HL-60 (cell line): ENCODE results near the gene SUV39H2.

ENCODE experiments used
- DNase-seq, 2 experiments: peaks; one replicate each; pipeline ENCODE4 v3.0.0-alpha.2; 2010 to 2020; ENCODE audit warnings: low read depth in 1 of 2, low spot score in 1 of 2
- H3K27ac ChIP-seq: fragments of 250-450 bp; sonication (Bioruptor Pico); replicated peaks from 2 replicates; pipeline ENCODE4 v1.5.1; 2020; ENCODE audit warnings: mild to moderate bottlenecking, moderate library complexity
- H3K27me3 ChIP-seq: fragments of 250-450 bp; sonication (Bioruptor Pico); 2 replicates; pipeline ENCODE4 v1.5.1; 2021; ENCODE audit warnings: mild to moderate bottlenecking, moderate library complexity; ENCODE audit not compliant: insufficient read depth, poor library complexity, severe bottlenecking
- H3K4me3 ChIP-seq: replicated peaks from 2 replicates; pipeline ENCODE4 v1.5.1; 2011; ENCODE audit warnings: mild to moderate bottlenecking, control low read depth, low read length; ENCODE audit not compliant: insufficient read depth
- CTCF ChIP-seq: IDR thresholded peaks from one replicate; pipeline ENCODE4 v1.5.1; 2011; ENCODE audit warnings: low read length, control low read depth, inconsistent platforms; ENCODE audit not compliant: insufficient read depth
- GABPA ChIP-seq: IDR thresholded peaks from 2 replicates; pipeline ENCODE4 v1.6.1; 2012; ENCODE audit warnings: low read depth
- POLR2AphosphoS5 ChIP-seq: IDR thresholded peaks from 2 replicates; pipeline ENCODE4 v1.6.1; 2012; ENCODE audit warnings: low read depth
- REST ChIP-seq: IDR thresholded peaks from 2 replicates; pipeline ENCODE4 v1.6.1; 2012; ENCODE audit warnings: low read depth; ENCODE audit not compliant: insufficient replicate concordance
- SPI1 ChIP-seq: IDR thresholded peaks from 2 replicates; pipeline ENCODE4 v1.6.1; 2012; ENCODE audit warnings: low read depth, mild to moderate bottlenecking, borderline replicate concordance

SUV39H2 gene

GRCh38 chr10:14910953-14911352 lies 32.3 kb downstream of the SUV39H2 start:
- Histone ChIP-seq H3K27me3 (no peaks in the 10 kb centered on the region), H3K27ac (no peak overlapping the region), H3K4me3 (no peak overlapping the region)
- no peak for TF ChIP-seq SPI1
- no peak for TF ChIP-seq POLR2AphosphoS5
- no peak for TF ChIP-seq CTCF
- no peak for TF ChIP-seq GABPA
- TF ChIP-seq REST: no peak
- DNase-seq: no peak

GRCh38 chr10:14911801-14912200 lies 33.1 kb downstream of the SUV39H2 start:
- no peak for DNase-seq
- H3K27me3 ChIP-seq: no peaks in the 10 kb centered on the region
- no peak overlapping the region for H3K27ac ChIP-seq
- H3K4me3 ChIP-seq: no peak overlapping the region
- TF ChIP-seq POLR2AphosphoS5: no peak
- no peak for TF ChIP-seq REST
- TF ChIP-seq GABPA: no peak
- no peak for TF ChIP-seq CTCF
- TF ChIP-seq SPI1: no peak

- Histone ChIP-seq H3K27ac (no peak overlapping the region), H3K4me3 (no peak overlapping the region), H3K27me3 (no peaks in the 10 kb centered on the region)
- DNase-seq: no peak
- TF ChIP-seq SPI1: no peak
- TF ChIP-seq POLR2AphosphoS5: no peak
- no peak for TF ChIP-seq REST
- no peak for TF ChIP-seq GABPA
- TF ChIP-seq CTCF: no peak
These were observed 37.9 kb downstream of the SUV39H2 start for GRCh38 chr10:14916600-14916999.
